SK-N-SH (cell line): ENCODE measurements around the gene METTL2B. TPM values are rescaled to one million over a fixed set of nuclear protein-coding genes. Genes with fewer than 3 reads are reported as not detected.
"Not testable (repeated sequence)": the region's sequence is repeated elsewhere in the genome, so short reads cannot be mapped to it uniquely, and the experiment has no call there.

Experiments
- CTCF ChIA-PET: fragments of 300-600, 350-600 bp; formaldehyde crosslinking; extraction: SDS; loops from one replicate; lab custom pipeline; 2021; lab: Yijun Ruan, JAX
- POLR2A ChIA-PET: fragments of 350-600 bp; sonication (Branson Sonifier 250); formaldehyde crosslinking; extraction: SDS; loops from one replicate; lab custom pipeline; 2020; ENCODE audit warnings: antibody characterized with exemption, inconsistent platforms; lab: Yijun Ruan, JAX
- DNase-seq: peaks from one replicate; pipeline ENCODE4 v3.0.0; 2012
- H2AFZ ChIP-seq: fragments of 200-600 bp; sonication (generic); 2 replicates; pipeline ENCODE4 v1.8.1; 2016; ENCODE audit warnings: antibody characterized with exemption, mild to moderate bottlenecking, low read depth
- H3F3A ChIP-seq: fragments of 200-600 bp; sonication (generic); replicated peaks from 2 replicates; pipeline ENCODE3; 2016; ENCODE audit warnings: antibody characterized with exemption, mild to moderate bottlenecking; ENCODE audit not compliant: insufficient read depth
- H3K27ac ChIP-seq, 2 experiments: fragments of 200-500 bp in 1 of 2; fragments of 200-600 bp in 1 of 2; sonication (Bioruptor generic) in 1 of 2; sonication (generic), shearing (Covaris generic) in 1 of 2; 2 replicates each; pipeline versions ENCODE4 v1.5.1 to v1.6.1; 2014 to 2016; ENCODE audit warnings: low read depth in 2 of 2, inconsistent platforms in 1 of 2, low read length in 1 of 2, mild to moderate bottlenecking in 1 of 2, mixed read lengths in 1 of 2
- H3K27me3 ChIP-seq: fragments of 200-600 bp; sonication (generic), shearing (Covaris generic); 2 replicates; pipeline ENCODE4 v1.6.1; 2016; ENCODE audit warnings: mixed run types; ENCODE audit not compliant: insufficient read depth
- H3K36me3 ChIP-seq, 2 experiments: fragments of 200-500 bp in 1 of 2; fragments of 200-600 bp in 1 of 2; sonication (Bioruptor generic) in 1 of 2; sonication (generic) in 1 of 2; replicated peaks in 1 of 2; 2 replicates each; pipeline versions ENCODE3 to v1.5.1; 2014 to 2016; ENCODE audit warnings: low read length in 1 of 2, mild to moderate bottlenecking in 1 of 2; ENCODE audit not compliant: insufficient read depth in 2 of 2, control insufficient read depth in 1 of 2
- H3K4me1 ChIP-seq, 2 experiments: fragments of 200-500 bp in 1 of 2; fragments of 200-600 bp in 1 of 2; sonication (Bioruptor generic) in 1 of 2; sonication (generic), shearing (Covaris generic) in 1 of 2; 2 replicates each; pipeline versions ENCODE4 v1.5.1 to v1.6.1; 2014 to 2016; ENCODE audit warnings: low read depth in 1 of 2, low read length in 1 of 2, mixed run types in 1 of 2; ENCODE audit not compliant: insufficient read depth in 2 of 2, control insufficient read depth in 1 of 2
- H3K4me2 ChIP-seq: fragments of 200-600 bp; sonication (generic), shearing (Covaris generic); 2 replicates; pipeline ENCODE4 v1.6.1; 2017; ENCODE audit warnings: mixed run types
- H3K4me3 ChIP-seq, 2 experiments: fragments of 200-500 bp in 1 of 2; fragments of 200-600 bp in 1 of 2; sonication (Bioruptor generic) in 1 of 2; sonication (generic), shearing (Covaris generic) in 1 of 2; 2 replicates each; pipeline versions ENCODE4 v1.5.1 to v1.8.1; 2014 to 2016; ENCODE audit warnings: low read depth in 2 of 2, inconsistent platforms in 1 of 2, low read length in 1 of 2, mild to moderate bottlenecking in 1 of 2, mixed read lengths in 1 of 2, moderate library complexity in 1 of 2
- H3K79me2 ChIP-seq: fragments of 200-600 bp; sonication (generic); 2 replicates; pipeline ENCODE4 v1.8.1; 2017; ENCODE audit warnings: mild to moderate bottlenecking; ENCODE audit not compliant: insufficient read depth
- H3K9ac ChIP-seq: fragments of 200-600 bp; sonication (generic); 2 replicates; pipeline ENCODE4 v1.6.1; 2017; ENCODE audit warnings: mixed run types
- H3K9me2 ChIP-seq: fragments of 200-600 bp; sonication (generic); 2 replicates; pipeline ENCODE4 v1.6.1; 2017; ENCODE audit warnings: mixed run types
- H3K9me3 ChIP-seq: fragments of 200-600 bp; sonication (generic); 2 replicates; pipeline ENCODE4 v1.6.1; 2017; ENCODE audit warnings: mixed run types, mild to moderate bottlenecking, moderate library complexity
- H4K20me1 ChIP-seq: fragments of 200-600 bp; sonication (generic); 2 replicates; pipeline ENCODE4 v1.6.1; 2017; ENCODE audit warnings: mild to moderate bottlenecking, mixed run types; ENCODE audit not compliant: insufficient read depth
- CHD2 ChIP-seq: fragments of 150-350 bp; IDR thresholded peaks from 2 replicates; pipeline ENCODE4 v1.6.1; 2018; ENCODE audit warnings: low read length; ENCODE audit not compliant: partially characterized antibody
- CTCF ChIP-seq: fragments of 200-600 bp; sonication (generic); IDR thresholded peaks from 2 replicates; pipeline ENCODE4 v1.6.1; 2017; ENCODE audit warnings: antibody characterized with exemption, mild to moderate bottlenecking, moderate library complexity
- FOSL2 ChIP-seq: IDR thresholded peaks from 2 replicates; pipeline ENCODE4 v1.4.0; 2012; ENCODE audit warnings: low read depth, mild to moderate bottlenecking, moderate library complexity, borderline replicate concordance
- FOXJ3 ChIP-seq: sonication (generic); formaldehyde crosslinking; IDR thresholded peaks from 2 replicates; pipeline ENCODE4 v1.5.1; 2020; ENCODE audit warnings: mild to moderate bottlenecking, missing genetic modification reagents
- GABPA ChIP-seq: IDR thresholded peaks from 2 replicates; pipeline ENCODE4 v1.4.0; 2012; ENCODE audit warnings: low read depth, mild to moderate bottlenecking
- GATA2 ChIP-seq: sonication (generic); formaldehyde crosslinking; IDR thresholded peaks from 2 replicates; pipeline ENCODE4 v1.5.0; 2020; ENCODE audit warnings: mild to moderate bottlenecking, missing genetic modification reagents
- IRF3 ChIP-seq: fragments of 150-350 bp; IDR thresholded peaks from 2 replicates; pipeline ENCODE4 v1.6.1; 2016; ENCODE audit warnings: mild to moderate bottlenecking, low read depth, low read length
- MAX ChIP-seq: IDR thresholded peaks from 2 replicates; pipeline ENCODE4 v1.4.0; 2012; ENCODE audit warnings: low read depth
- MEF2A ChIP-seq: IDR thresholded peaks from 2 replicates; pipeline ENCODE4 v1.4.0; 2012; ENCODE audit warnings: low read depth, borderline replicate concordance
- PBX3 ChIP-seq: IDR thresholded peaks from 2 replicates; pipeline ENCODE4; 2012
- POLR2AphosphoS5 ChIP-seq: IDR thresholded peaks from 2 replicates; pipeline ENCODE4 v1.6.1; 2012; ENCODE audit warnings: low read depth, low read length
- RAD21 ChIP-seq: IDR thresholded peaks from 2 replicates; pipeline ENCODE4 v1.6.1; 2012; ENCODE audit warnings: mild to moderate bottlenecking, low read length
- RCOR1 ChIP-seq: fragments of 150-350 bp; IDR thresholded peaks from 2 replicates; pipeline ENCODE4 v1.6.1; 2017; ENCODE audit warnings: antibody characterized with exemption, low read length
- RFX5 ChIP-seq: IDR thresholded peaks from 2 replicates; pipeline ENCODE4 v1.6.1; 2012; ENCODE audit warnings: mild to moderate bottlenecking, improper control_type of control experiment, low read length
- SIN3A ChIP-seq: IDR thresholded peaks from 2 replicates; pipeline ENCODE4 v1.6.1; 2012; ENCODE audit warnings: low read depth, mild to moderate bottlenecking, low read length, moderate library complexity, borderline replicate concordance
- SMC3 ChIP-seq: IDR thresholded peaks from 2 replicates; pipeline ENCODE4 v1.6.1; 2012; ENCODE audit warnings: low read depth, low read length, improper control_type of control experiment
- TCF12 ChIP-seq: IDR thresholded peaks from 2 replicates; pipeline ENCODE4 v1.4.0; 2012
- USF1 ChIP-seq: IDR thresholded peaks from 2 replicates; pipeline ENCODE4 v1.4.0; 2012; ENCODE audit warnings: low read depth, borderline replicate concordance
- YY1 ChIP-seq: IDR thresholded peaks from 2 replicates; pipeline ENCODE4 v1.4.0; 2012; ENCODE audit warnings: low read depth, mild to moderate bottlenecking
- ZBTB33 ChIP-seq: IDR thresholded peaks from 2 replicates; pipeline ENCODE4 v1.4.0; 2012; ENCODE audit warnings: low read depth, borderline replicate concordance
- WGBS: methylation state at CpG from one replicate; pipeline ENCODE4 v1.1.6; 2017; ENCODE audit warnings: low lambda C conversion rate; 5-methylcytosine and 5-hydroxymethylcytosine counted together
- polyA plus RNA-seq, 3 experiments: library from polyadenylated mRNA; depleted of rRNA; stranded (reverse); fragments of >200 nt; gene quantifications; 2 replicates each; pipeline ENCODE4 v1.2.3, GENCODE V29; 2012

Gene METTL2B
- polyA plus RNA-seq, 1 of the 3 experiments (the other 2 are of a cell fraction), result 22.5 TPM

DNA sequence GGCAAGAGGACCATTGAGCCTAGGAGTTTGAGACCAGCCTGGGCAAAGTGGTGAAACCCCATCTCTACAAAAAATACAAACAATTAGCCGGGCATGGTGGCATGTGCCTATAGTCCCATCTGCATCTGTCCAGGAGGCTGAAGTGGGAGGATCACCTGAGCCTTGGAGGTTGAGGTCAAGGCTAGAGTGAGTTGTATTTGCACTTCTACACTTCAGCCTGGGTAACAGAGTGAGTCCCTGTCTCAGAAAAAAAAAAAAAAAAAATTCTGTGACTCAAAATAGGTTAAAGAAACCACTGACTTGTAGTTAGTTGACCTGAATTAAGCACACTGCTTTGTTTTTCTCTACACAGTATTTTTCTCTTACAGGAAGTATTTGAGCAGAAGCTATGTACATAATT is 74.4 kb downstream of the METTL2B start:
- Histone ChIP-seq H3K36me3 (peaks cover 4 to 52% of the 10 kb centered on the region in 2 experiments), H3K9me2 (no peaks in the 10 kb centered on the region), H3K9ac (no peak overlapping the region), H3K27ac (no peak overlapping the region), H2AFZ (no peak overlapping the region)
- WGBS, result 100% methylated on average over 1 of the region's 1 CpG
- TF ChIP-seq GATA2 (no peak), MAX (no peak), IRF3 (no peak), FOSL2 (no peak), RAD21 (no peak), GABPA (no peak), SIN3A (no peak), CTCF (no peak), PBX3 (no peak), USF1 (no peak), RCOR1 (no peak), YY1 (no peak), MEF2A (no peak), SMC3 (no peak), RFX5 (no peak), POLR2AphosphoS5 (no peak), TCF12 (no peak), ZBTB33 (no peak), FOXJ3 (CRISPR knock-in tag) (no peak), CHD2 (no peak)
- TF ChIP-seq, all 33 proteins: peak for 0
- Histone ChIP-seq H3K9me3 (no peaks in the 10 kb centered on the region), H4K20me1 (peaks cover 89% of the 10 kb centered on the region), H3K79me2 (peaks cover 100% of the 10 kb centered on the region), H3K27me3 (no peaks in the 10 kb centered on the region), H3K4me2 (no peak overlapping the region), H3K4me3 (no peak overlapping the region), H3K4me1 (no peaks in the 10 kb centered on the region), H3F3A (peaks cover 13% of the 10 kb centered on the region)
- CTCF ChIA-PET, result interaction anchor here (1.5 kb wide), 1 partner anchor 13 kb away, joined by 4 read pairs; no protein-coding TSS in a partner anchor
- DNase-seq, result no peak
- POLR2A ChIA-PET, result no interaction called here

- Histone ChIP-seq H3K36me3 (peaks cover 0 to 48% of the 10 kb centered on the region in 2 experiments), H4K20me1 (peaks cover 85% of the 10 kb centered on the region), H3K79me2 (peaks cover 100% of the 10 kb centered on the region), H3F3A (peaks cover 13% of the 10 kb centered on the region)
- H3K4me2 ChIP-seq, CTCF ChIA-PET, H3K9me3 ChIP-seq, H3K27me3 ChIP-seq, DNase-seq, H3K9ac ChIP-seq, H2AFZ ChIP-seq, H3K9me2 ChIP-seq, H3K4me3 ChIP-seq, POLR2A ChIA-PET, H3K4me1 ChIP-seq, H3K27ac ChIP-seq: not testable (repeated sequence)
- 57% methylated on average over 1 of the region's 1 CpG for WGBS
Observed at GRCh38 chr7:128554394-128554793, 77.8 kb downstream of the METTL2B start.
